Stomach (tissue), 9 donors: ENCODE measurements around the gene VMP1. TPM values are rescaled to one million over a fixed set of nuclear protein-coding genes. Genes with fewer than 3 reads are reported as not detected.

Experiments
- DNase-seq, 2 donors: peaks; one replicate each; pipeline versions ENCODE4 v3.0.0 to v3.0.0-alpha.2; 2013 to 2019
- H3K27ac ChIP-seq, 5 donors: fragments of 200-600 bp in 4 of 5; sonication (generic) in 4 of 5; one replicate each; pipeline ENCODE4 v1.5.1; 2013 to 2019; ENCODE audit warnings: mild to moderate bottlenecking in 1 of 5, moderate library complexity in 1 of 5
- H3K27me3 ChIP-seq, 3 donors: fragments of 200-600 bp; sonication (generic); one replicate each; pipeline ENCODE4 v1.5.1; 2017 to 2019; ENCODE audit warnings: mixed run types in 1 of 3
- H3K36me3 ChIP-seq, 4 donors: fragments of 200-600 bp; sonication (generic); 1 replicate in 3 of 4; 2 replicates in 1 of 4; pipeline ENCODE4 v1.5.1; 2016 to 2019
- H3K4me1 ChIP-seq, 4 donors: fragments of 200-600 bp; sonication (generic); one replicate each; pipeline ENCODE4 v1.5.1; 2016 to 2019
- H3K4me3 ChIP-seq, 4 donors: fragments of 200-600 bp; sonication (generic) in 3 of 4; one replicate each; pipeline ENCODE4 v1.5.1; 2016 to 2019; ENCODE audit warnings: mild to moderate bottlenecking in 1 of 4
- H3K9me3 ChIP-seq, 4 donors: fragments of 200-600 bp; sonication (generic); one replicate each; pipeline ENCODE4 v1.5.1; 2016 to 2019
- EP300 ChIP-seq: sonication (generic); formaldehyde crosslinking; IDR thresholded peaks from one replicate; pipeline ENCODE4 v1.6.1; 2017; ENCODE audit warnings: antibody characterized with exemption
- POLR2A ChIP-seq, 4 donors: fragments of 450-650 bp; IDR thresholded peaks; one replicate each; pipeline ENCODE4 v1.6.1; 2016; ENCODE audit warnings: antibody characterized with exemption in 4 of 4, control low read depth in 2 of 4, mild to moderate bottlenecking in 1 of 4, moderate library complexity in 1 of 4
- POLR2AphosphoS5 ChIP-seq, 3 donors: sonication (generic); formaldehyde crosslinking; IDR thresholded peaks; one replicate each; pipeline ENCODE4 v1.6.1; 2016; ENCODE audit warnings: antibody characterized with exemption in 3 of 3
- WGBS, 5 donors: extraction: QIAGEN DNeasy Blood & Tissue Kit in 3 of 5; methylation state at CpG; one replicate each; pipeline versions ENCODE4 v1.1.5 to v1.1.7; 2013 to 2018; 5-methylcytosine and 5-hydroxymethylcytosine counted together
- intact Hi-C: fragments of 100-400 bp; cut with DNase I; formaldehyde crosslinking; loops from one replicate; pipeline ENCODE4 v1.15.1; 2023; ENCODE audit warnings: low total_unique reads
- polyA plus RNA-seq, 3 donors: library from polyadenylated mRNA; stranded (reverse); fragments of 200-250 nt; gene quantifications; one replicate each; pipeline ENCODE4 v1.2.3, GENCODE V29; 2013
- total RNA-seq, 5 donors: library from RNA; depleted of rRNA; stranded (reverse); fragments of >200 nt; gene quantifications; one replicate each; pipeline versions ENCODE4 v1.1.0 to v1.2.3, GENCODE V29; 2014 to 2016
- TF ChIP-seq, protein P1 (sequence below), 7 experiments: fragments of 450-650 bp in 4 of 7; fragments of 200-600 bp in 3 of 7; sonication (generic) in 3 of 7; IDR thresholded peaks; one replicate each; pipeline ENCODE4 v1.5.1; 2016 to 2019; ENCODE audit warnings: antibody characterized with exemption in 7 of 7, control low read depth in 2 of 7, mild to moderate bottlenecking in 1 of 7
- donor health status: healthy with polysubstance abuse.
- donor health status: Bipolar disorder and iron deficiency.
- donor health status: healthy.

The VMP1 gene
- total and polyA plus RNA-seq, 8 donors: 24.4 to 562 (median 155) TPM

DNA sequence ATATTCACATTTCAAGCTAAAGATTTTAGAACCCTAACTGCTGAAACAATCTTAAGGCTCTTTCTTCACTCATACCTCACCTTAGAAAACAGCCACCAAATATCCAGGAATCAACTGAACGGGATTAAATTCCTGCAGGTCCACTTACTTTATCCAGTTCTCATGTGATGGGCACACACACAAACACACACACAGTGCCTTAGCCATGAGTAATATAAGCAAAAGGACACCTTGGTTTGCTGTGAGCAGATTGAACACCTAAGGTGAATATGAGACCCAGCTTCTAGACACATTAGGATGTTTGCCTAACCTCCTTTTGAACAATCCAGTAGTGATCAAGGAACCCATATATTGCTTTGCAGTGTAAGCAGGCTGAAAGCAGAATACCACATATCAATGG lies 103.8 kb downstream of the VMP1 start:
- WGBS, 5 donors: 67 to 94% (median 74%) methylated on average over 1 of the region's 1 CpG
- Histone ChIP-seq H3K27ac (no peak overlapping the region), H3K27me3 (no peaks in the 10 kb centered on the region), H3K4me1 (peaks cover 0 to 24% (median 3%) of the 10 kb centered on the region in 4 donors), H3K9me3 (no peaks in the 10 kb centered on the region), H3K36me3 (peaks cover 7 to 36% (median 29%) of the 10 kb centered on the region in 4 donors), H3K4me3 (no peak overlapping the region)
- intact Hi-C loops: no loop called here
- TF ChIP-seq, protein P1, sequence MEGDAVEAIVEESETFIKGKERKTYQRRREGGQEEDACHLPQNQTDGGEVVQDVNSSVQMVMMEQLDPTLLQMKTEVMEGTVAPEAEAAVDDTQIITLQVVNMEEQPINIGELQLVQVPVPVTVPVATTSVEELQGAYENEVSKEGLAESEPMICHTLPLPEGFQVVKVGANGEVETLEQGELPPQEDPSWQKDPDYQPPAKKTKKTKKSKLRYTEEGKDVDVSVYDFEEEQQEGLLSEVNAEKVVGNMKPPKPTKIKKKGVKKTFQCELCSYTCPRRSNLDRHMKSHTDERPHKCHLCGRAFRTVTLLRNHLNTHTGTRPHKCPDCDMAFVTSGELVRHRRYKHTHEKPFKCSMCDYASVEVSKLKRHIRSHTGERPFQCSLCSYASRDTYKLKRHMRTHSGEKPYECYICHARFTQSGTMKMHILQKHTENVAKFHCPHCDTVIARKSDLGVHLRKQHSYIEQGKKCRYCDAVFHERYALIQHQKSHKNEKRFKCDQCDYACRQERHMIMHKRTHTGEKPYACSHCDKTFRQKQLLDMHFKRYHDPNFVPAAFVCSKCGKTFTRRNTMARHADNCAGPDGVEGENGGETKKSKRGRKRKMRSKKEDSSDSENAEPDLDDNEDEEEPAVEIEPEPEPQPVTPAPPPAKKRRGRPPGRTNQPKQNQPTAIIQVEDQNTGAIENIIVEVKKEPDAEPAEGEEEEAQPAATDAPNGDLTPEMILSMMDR (IDR thresholded peaks at IDR 0.05): no peak
- TF ChIP-seq EP300: no peak
- no peak for TF ChIP-seq POLR2AphosphoS5 (IDR thresholded peaks at IDR 0.05)
- no peak for TF ChIP-seq POLR2A (IDR thresholded peaks at IDR 0.05)
- no peak for DNase-seq

DNA sequence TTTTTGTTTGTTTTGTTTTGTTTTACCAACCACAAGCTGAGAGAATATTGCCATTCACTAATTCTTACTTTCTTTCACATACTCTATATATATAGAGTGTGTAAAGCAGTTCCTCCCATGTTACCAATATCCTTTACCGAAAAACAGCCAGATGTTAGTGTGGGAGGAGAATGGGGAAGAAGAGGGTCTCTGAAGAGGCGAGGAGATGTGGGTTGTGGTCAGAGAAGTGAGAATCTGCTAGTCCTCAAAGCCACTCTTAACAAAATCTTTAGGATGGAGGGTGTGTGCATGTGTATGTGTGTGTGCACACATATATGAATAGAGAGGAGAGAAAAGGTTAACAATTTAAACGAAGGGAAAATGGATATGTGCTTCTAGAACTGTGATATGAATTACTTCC lies 104.7 kb downstream of the VMP1 start:
- 67 to 85% (median 73%) methylated on average over 3 of the region's 3 CpGs for WGBS, 5 donors
- no peaks in the 10 kb centered on the region for H3K27me3 ChIP-seq
- peaks cover 7 to 42% (median 34%) of the 10 kb centered on the region in 4 donors for H3K36me3 ChIP-seq
- no peak overlapping the region for H3K4me3 ChIP-seq
- TF ChIP-seq, protein P1 (IDR thresholded peaks at IDR 0.05): no peak
- TF ChIP-seq EP300 (no peak), POLR2A (IDR thresholded peaks at IDR 0.05) (no peak), POLR2AphosphoS5 (IDR thresholded peaks at IDR 0.05) (no peak)
- DNase-seq: no peak
- H3K4me1 ChIP-seq: peaks cover 0 to 22% (median 3%) of the 10 kb centered on the region in 4 donors
- no peak overlapping the region for H3K27ac ChIP-seq
- intact Hi-C loops: no loop called here
- no peaks in the 10 kb centered on the region for H3K9me3 ChIP-seq

DNA sequence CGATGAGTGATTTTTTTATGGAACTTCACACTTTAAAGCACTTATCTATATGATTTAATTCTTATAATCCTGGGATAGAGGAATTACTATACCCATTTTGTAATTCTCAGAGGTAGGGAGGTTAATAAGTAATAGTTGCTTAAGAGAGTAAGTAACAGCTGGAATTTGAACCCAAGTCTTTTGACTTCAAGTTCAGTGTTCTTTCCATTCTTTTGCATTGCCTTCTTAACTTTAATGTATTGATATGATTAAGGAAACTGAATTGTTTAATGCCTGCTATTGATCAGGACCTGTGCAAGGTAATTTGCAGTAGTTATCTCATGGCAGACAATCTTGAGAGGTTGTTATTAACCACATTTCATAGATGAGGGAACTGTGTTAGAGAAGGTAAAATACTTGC lies 106.8 kb downstream of the VMP1 start:
- Histone ChIP-seq H3K27ac (peak overlapping the region in 4 of 5 donors; percentile 34 to 74 (median 50)), H3K36me3 (peaks cover 7 to 43% (median 40%) of the 10 kb centered on the region in 4 donors), H3K4me1 (peaks cover 0 to 4% (median 0%) of the 10 kb centered on the region in 4 donors), H3K9me3 (no peaks in the 10 kb centered on the region), H3K4me3 (no peak overlapping the region), H3K27me3 (no peaks in the 10 kb centered on the region)
- intact Hi-C loops: no loop called here
- no peak for TF ChIP-seq POLR2A (IDR thresholded peaks at IDR 0.05)
- no peak for TF ChIP-seq EP300
- TF ChIP-seq, protein P1 (IDR thresholded peaks at IDR 0.05): no peak
- no peak for TF ChIP-seq POLR2AphosphoS5 (IDR thresholded peaks at IDR 0.05)
- 91 to 100% (median 100%) methylated on average over 1 of the region's 1 CpG for WGBS, 5 donors
- no peak for DNase-seq

DNA sequence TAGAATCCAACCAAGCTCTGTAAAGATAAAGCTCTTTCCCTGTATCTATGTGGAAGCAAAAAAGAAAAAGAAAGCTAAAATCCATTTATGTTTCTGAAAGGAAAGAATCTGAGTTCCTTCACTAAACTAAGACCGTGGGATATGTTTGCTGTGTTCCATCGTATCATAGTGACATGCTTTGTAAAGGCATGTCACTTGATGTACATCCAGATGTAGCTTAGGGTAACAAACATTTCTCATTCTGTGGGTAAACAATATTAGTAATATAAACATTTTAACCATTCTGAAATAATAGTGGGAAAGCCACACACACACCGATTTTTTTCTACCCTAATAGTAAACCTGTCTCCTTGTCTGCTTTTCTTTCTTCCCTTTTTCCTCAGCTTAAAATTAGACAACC lies 107.2 kb downstream of the VMP1 start:
- H3K9me3 ChIP-seq: no peaks in the 10 kb centered on the region
- no peaks in the 10 kb centered on the region for H3K27me3 ChIP-seq
- 70 to 79% (median 74%) methylated on average over 3 of the region's 3 CpGs for WGBS, 5 donors
- DNase-seq: no peak
- TF ChIP-seq POLR2A (IDR thresholded peaks at IDR 0.05) (no peak), POLR2AphosphoS5 (IDR thresholded peaks at IDR 0.05) (peak in 1 of 3 donors; percentile 39)
- H3K36me3 ChIP-seq: peaks cover 7 to 47% (median 43%) of the 10 kb centered on the region in 4 donors
- H3K4me1 ChIP-seq: peaks cover 0 to 4% (median 0%) of the 10 kb centered on the region in 4 donors
- intact Hi-C loops: no loop called here
- H3K4me3 ChIP-seq: no peak overlapping the region
- peak overlapping the region in 4 of 5 donors; percentile 34 to 74 (median 50) for H3K27ac ChIP-seq

DNA sequence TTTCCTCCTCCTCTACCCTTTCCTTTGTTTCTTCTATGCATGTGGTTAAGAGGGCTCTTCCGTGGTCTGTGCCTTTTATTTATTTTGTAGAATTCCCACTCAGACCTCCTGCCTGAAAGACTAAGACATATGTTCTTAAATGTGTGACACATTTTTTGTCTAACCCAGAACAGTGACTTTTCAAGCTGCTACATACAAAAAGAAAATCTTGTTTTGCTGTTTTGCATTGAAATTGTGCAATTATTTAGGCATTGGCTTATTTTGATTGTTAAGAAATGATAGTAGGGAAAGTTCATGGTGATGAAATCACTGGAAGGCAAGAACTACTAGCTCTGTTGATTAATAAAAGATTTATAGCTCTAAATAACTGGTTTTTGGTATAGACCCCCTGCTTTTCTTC lies 108.5 kb downstream of the VMP1 start:
- peak overlapping the region in 4 of 5 donors; percentile 5 to 74 (median 39) for H3K27ac ChIP-seq
- H3K27me3 ChIP-seq: no peaks in the 10 kb centered on the region
- no peaks in the 10 kb centered on the region for H3K9me3 ChIP-seq
- H3K36me3 ChIP-seq: peaks cover 7 to 47% (median 44%) of the 10 kb centered on the region in 4 donors
- WGBS, 5 donors: 43 to 88% (median 84%) methylated on average over 1 of the region's 1 CpG
- no peak overlapping the region for H3K4me3 ChIP-seq
- TF ChIP-seq, protein P1 (IDR thresholded peaks at IDR 0.05): no peak
- TF ChIP-seq POLR2AphosphoS5 (IDR thresholded peaks at IDR 0.05): no peak
- TF ChIP-seq POLR2A (IDR thresholded peaks at IDR 0.05): no peak
- no peak for TF ChIP-seq EP300
- no peak for DNase-seq
- intact Hi-C loops: no loop called here
- H3K4me1 ChIP-seq: peaks cover 0 to 4% (median 0%) of the 10 kb centered on the region in 4 donors
